Lung microvascular endothelial cell (primary cell): ENCODE data around the gene MRPL54. TPM values are rescaled to one million over a fixed set of nuclear protein-coding genes. Genes with fewer than 3 reads are reported as not detected.
"Not testable (repeated sequence)": the region's sequence is repeated elsewhere in the genome, so short reads cannot be mapped to it uniquely, and the experiment has no call there.

Experiments
- DNase-seq, 2 donors: peaks; one replicate each; pipeline versions ENCODE4 v3.0.0 to v3.0.0-alpha.2; 2010; ENCODE audit warnings: low read depth in 2 of 2
- total RNA-seq: library from RNA; depleted of rRNA; stranded (reverse); fragments of >200 nt; gene quantifications from 2 replicates; pipeline ENCODE4 v1.2.1, GENCODE V29; 2014

Gene MRPL54
- total RNA-seq, 1 donor from 2014 or later: 61.1 TPM

DNA sequence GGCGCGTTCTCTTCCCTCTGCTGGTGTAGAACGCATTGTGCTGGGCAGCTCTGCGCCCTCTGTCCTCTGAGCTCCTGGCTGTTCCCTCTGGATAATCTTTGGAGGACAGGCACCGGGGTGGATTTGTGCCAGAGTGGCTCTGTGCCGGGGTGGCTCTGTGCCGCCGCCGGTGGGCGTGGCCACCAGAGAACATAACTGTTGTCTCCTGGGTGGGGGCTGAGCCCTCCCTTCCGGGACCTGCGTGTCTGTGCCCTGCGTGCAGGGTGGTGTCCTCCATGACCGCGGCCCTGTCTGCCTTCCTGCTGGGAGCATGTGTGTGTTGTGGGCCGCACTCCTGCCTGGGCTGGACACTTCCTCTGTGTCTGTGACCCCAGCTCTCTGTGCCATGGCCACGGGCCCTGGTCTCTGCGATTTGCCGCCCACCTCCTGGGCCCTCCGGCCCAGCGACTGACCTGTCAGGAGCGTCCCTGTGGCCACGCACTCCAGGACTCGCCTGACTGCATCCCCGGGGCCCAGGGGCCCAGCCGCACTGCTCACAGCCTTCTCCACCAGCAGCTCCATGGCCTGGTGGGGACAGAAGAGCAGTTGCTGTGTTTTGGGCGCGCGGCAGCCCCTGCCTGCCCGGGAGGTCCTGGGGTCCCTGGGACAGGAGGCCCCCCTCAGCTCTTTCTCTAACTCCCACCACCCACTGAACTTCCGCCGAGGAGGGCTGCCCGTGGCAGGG is 46.1 kb downstream of the MRPL54 start:
- DNase-seq: peak in 1 of 2 donors; percentile 27

GRCh38 chr19:3809881-3810707 is 47.6 kb downstream of the MRPL54 start:
- no peak for DNase-seq

GRCh38 chr19:3810708-3811355 is 48.4 kb downstream of the MRPL54 start:
- peak in 1 of 2 donors; percentile 54 for DNase-seq

- no peak for DNase-seq
Measured at GRCh38 chr19:3813473-3814392, 51.3 kb downstream of the MRPL54 start.

DNA sequence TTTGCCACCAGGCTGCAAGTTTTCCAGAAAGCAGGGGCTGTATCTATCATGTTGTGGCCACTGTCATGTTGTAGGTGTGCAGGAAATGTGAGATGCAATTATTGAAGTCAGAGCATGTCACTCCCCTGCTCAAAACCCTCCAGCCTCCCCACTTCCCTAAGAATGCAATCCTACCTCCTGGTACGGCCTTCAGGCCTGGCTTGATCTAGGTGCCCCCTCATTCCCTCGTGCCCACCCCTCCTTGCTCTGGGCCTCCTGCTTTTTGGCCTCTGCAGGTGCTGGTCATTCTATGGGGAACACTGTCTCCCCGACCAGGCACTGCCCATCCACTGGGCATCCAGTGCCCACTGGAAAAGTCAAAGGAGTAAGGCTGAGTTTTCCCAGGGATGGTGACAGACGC is 52.2 kb downstream of the MRPL54 start:
- no peak for DNase-seq

DNA sequence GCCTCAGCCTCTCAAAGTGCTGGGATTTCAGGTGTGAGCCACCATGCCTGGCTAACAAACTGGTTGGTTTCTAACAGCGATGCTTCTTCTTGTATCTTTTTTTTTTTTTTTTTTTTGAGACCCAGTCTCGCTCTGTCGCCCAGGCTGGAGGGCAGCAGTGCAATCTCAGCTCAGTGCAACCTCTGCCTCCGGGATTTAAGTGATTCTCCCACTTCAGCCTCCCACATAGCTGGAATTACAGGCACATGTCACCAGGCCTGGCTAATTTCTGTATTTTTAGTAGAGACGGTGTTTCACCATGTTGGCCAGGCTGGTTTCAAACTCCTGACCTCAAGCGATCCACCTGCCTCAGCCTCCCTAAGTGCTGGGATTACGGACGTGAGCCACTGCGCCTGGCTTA is 53.7 kb downstream of the MRPL54 start:
- DNase-seq: not testable (repeated sequence)

DNA sequence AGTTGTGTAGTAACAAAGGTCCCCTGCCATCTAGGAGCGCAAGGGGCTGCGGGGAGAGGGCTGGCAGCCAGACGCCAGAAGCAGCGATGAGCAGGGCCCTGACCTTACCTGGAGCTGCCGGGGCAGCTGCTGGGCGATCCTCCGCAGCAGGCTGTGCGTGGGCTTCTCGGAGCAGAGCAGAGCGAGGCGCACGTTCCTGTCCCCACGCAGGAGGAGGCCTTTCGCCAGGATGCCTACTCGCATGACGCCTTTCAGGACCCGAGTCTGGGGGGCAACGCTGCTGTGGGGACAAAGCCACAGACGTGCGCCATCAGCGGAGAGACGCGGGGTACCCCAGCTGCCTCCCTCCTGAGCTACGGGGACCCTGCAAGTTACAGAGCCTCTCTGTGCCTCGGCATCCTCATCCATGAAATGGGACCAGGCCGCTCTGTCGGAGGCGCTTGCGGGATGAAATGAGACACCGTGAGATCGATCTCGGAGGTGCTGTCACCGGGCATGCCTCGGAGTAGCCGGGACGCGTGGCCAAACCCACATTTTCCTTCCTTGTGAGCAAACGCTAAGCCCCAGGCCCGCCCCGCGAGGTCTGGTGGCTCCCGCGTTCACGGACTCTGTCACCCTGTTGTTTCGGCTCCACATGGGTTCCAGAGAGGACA is 54.2 kb downstream of the MRPL54 start:
- DNase-seq: no peak

Other genes with a start within 250 kb of the MRPL54 start
- gene TEKTIP1, start 223.5 kb upstream of the MRPL54 start, total RNA-seq: not detected in 2 replicates
- 47.5 and 84.7 TPM in 2 replicates for gene MFSD12, start 205.1 kb upstream of the MRPL54 start, total RNA-seq
- gene HMG20B, start 189.7 kb upstream of the MRPL54 start, total RNA-seq: 59.1 and 60.5 TPM in 2 replicates
- 0.20 and 0.65 TPM in 2 replicates for gene GIPC3, start 177.2 kb upstream of the MRPL54 start, total RNA-seq
- 0.99 and 1.5 TPM in 2 replicates for gene TBXA2R, start 155.8 kb upstream of the MRPL54 start, total RNA-seq
- 15.3 and 21.6 TPM in 2 replicates for gene CACTIN, start 135.9 kb upstream of the MRPL54 start, total RNA-seq
- gene PIP5K1C, start 62.2 kb upstream of the MRPL54 start, total RNA-seq: 19.0 and 28.0 TPM in 2 replicates
- gene TJP3, start 54.3 kb upstream of the MRPL54 start, total RNA-seq: not detected in 2 replicates
- gene APBA3, start 990 bp upstream of the MRPL54 start, total RNA-seq: 9.2 and 20.6 TPM in 2 replicates
- not detected in 2 replicates for gene RAX2, start 9.5 kb downstream of the MRPL54 start, total RNA-seq
- 0.20 and 0.22 TPM in 2 replicates for gene MATK, start 23.7 kb downstream of the MRPL54 start, total RNA-seq
- gene ZFR2, start 106.4 kb downstream of the MRPL54 start, total RNA-seq: not detected in 2 replicates
- not detected in 2 replicates for gene ATCAY, start 118.0 kb downstream of the MRPL54 start, total RNA-seq
- not detected in 2 replicates for gene NMRK2, start 170.4 kb downstream of the MRPL54 start, total RNA-seq
- gene DAPK3, start 208.4 kb downstream of the MRPL54 start, total RNA-seq: 103 and 113 TPM in 2 replicates
- gene EEF2, start 222.8 kb downstream of the MRPL54 start, total RNA-seq: 1,904 and 2,063 TPM in 2 replicates
- 19.6 and 21.6 TPM in 2 replicates for gene PIAS4, start 245.1 kb downstream of the MRPL54 start, total RNA-seq